Stimulated activated CD8-positive, alpha-beta memory T cell treated with anti-CD3 and anti-CD28 coated beads, Interleukin-4, amount 100 ng/mL, for 48 hours (primary cell): ENCODE data around the gene ESRRB.

Experiments used
- DNase-seq: peaks from one replicate; pipeline ENCODE4 v3.0.0-alpha.2; 2020

Gene ESRRB

GRCh38 chr14:76407449-76408150, 31.7 kb downstream of the ESRRB start:
- DNase-seq: no peak

DNA sequence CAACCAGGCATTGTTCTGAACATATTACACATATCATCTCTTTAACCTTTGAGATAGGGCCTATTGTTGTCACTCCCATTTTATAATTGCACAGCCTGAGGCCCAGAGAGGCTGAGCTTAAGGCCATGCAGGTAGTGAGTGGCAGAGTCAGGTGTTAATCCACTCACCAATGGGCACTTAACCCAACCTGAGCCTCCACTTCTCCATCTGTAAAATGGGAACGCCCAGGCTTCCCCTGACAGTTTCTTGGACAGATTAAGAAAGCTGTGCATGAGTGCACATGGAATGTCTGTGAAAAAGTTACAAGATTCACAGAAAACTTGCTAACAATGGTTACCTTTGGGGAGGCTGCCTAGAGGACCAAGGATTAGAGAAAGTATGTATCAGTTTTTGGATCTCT, 32.9 kb downstream of the ESRRB start:
- no peak for DNase-seq

DNA sequence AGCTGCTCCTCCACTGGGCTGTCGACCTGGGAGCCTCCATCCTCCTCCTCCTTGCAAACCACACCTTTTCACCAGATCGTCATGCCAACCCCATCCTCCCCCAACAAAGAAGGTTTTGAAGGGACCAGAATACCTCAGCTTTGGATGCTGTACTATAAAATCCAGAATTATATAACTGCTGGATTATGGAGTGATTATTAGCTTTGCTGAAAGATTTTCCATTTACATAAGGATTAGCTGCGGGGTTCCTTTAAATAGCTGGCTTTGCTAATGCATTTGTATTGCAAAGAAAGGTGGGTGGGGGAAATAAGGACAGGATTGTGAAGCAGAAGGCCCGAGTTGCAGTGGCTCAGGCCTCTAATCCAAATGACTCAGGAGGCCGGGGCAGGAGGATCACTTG, 36.6 kb downstream of the ESRRB start:
- DNase-seq: no peak

DNA sequence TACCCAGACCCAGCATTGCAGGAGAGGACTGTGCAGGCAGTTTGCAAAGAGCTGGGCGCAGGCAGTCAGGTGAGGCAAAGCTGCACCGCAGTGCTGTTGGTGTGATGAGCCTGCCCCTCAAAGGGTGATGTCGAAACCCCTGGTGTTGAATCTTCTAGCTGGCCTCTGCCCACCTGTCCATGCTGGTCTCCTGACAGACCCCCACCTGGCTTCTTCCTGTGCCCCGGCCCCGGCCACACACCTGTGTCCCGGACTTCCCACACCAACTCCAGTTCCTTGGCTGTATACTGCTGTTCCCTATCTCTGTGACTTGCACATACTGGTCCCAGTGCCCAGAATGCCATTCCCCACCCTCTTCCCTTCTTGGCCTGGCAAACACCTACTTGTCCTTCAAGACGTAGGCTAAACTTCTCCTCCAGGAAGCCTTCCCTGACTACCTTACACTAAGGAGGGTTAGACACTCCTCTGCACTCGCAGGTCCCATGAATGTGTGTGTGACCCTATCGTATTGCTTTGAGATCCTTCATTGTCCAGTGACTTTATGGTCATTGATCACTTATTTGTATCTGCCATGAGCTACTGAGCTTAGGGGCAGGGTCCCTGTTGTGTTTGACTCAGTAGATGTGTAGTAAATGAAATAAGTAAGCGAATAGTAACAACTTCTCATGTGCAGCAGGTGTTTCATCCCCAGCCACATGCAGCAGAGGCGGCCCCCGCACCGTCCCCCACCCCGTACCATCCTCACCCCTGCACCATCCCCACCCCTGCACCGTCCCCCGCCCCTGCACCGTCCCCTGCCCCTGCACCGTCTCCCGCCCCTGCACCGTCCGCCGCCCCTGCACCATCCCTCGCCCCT, 37.4 kb downstream of the ESRRB start:
- DNase-seq: no peak

GRCh38 chr14:76413962-76414600, 38.1 kb downstream of the ESRRB start:
- DNase-seq: no peak

DNA sequence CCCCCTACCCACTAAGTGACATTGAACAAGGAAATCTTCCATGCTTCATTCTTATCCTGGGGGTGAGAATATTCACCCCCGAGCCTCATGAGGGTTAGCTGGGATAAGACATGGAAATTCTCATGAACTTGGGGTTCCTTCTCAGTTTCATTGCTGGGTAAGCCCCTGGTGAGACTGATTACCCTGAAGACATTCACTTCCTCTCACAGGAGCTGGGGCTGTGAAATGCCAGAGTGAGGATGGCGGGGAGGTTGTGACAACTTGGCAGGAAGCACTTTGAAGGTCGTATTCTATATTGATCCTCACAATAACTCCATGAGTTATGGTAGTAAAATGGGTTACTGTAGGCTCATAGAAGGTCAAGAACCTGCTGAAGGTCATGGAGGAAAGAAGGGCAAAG, 43.5 kb downstream of the ESRRB start:
- DNase-seq: no peak

DNA sequence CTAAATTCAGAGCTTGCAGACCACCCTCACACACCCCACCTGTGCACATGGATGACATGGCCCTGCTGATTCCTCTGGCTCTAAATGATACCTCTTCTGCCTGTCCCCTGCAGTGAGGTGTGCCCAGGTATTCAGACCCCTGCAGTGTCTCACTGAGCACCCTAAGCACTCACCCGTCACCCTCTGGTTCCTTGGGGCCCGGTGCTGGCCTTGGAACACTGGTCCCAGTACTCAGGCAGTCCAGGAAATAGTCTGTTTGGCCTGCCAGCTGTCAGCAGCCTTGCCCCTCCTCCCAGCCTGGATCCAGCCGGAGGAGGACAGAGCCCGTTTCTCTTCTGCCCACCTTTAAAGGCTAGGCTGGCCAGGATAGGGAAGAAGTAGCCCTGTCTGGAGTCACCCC, 44.9 kb downstream of the ESRRB start:
- no peak for DNase-seq

DNA sequence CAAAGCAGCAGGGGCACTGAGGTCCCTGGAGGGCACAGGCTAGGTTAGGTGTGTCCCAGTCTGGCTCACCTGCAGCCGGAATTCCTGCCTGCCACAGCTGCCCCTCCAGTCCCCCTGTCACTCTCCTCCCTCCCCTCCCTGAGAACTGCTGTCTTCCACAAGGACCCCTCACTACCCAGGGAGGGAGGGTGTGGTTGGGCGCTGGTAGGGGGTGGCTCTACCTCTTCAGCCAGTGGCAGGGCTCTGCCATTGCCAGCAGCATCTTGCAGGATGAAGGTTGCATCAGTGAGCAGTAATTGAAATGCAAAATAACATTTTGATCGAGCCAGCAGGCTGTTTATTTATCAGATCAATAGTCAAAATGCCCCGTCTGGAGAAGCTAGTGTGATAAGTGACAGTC, 45.7 kb downstream of the ESRRB start:
- DNase-seq: no peak

DNA sequence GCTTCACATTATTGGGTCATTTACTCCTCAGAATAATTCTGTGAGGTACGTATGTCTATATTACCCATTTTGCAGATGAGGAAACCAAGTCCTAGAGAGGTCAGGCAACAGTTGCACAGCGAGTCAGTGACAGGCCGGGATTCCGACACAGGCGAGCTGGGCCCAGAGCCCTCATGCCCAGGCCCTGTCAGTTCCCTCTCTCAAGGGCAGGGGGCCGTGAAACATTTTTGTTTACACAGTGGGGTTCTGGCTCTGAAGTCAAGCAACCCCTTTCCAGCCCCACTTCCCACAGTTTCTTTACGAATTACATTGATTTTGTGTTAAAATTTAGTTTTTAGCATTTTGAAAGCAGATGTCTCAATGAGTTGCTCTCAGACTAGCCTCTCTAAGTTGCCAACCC, 46.7 kb downstream of the ESRRB start:
- no peak for DNase-seq

GRCh38 chr14:76423534-76423933, 47.6 kb downstream of the ESRRB start:
- no peak for DNase-seq

GRCh38 chr14:76424359-76424758, 48.4 kb downstream of the ESRRB start:
- no peak for DNase-seq

- no peak for DNase-seq
These were observed 50.3 kb downstream of the ESRRB start for GRCh38 chr14:76426161-76426696.

- DNase-seq: no peak
These were observed 52.7 kb downstream of the ESRRB start for GRCh38 chr14:76428611-76429010.

GRCh38 chr14:76430017-76430416, 54.1 kb downstream of the ESRRB start:
- no peak for DNase-seq

DNA sequence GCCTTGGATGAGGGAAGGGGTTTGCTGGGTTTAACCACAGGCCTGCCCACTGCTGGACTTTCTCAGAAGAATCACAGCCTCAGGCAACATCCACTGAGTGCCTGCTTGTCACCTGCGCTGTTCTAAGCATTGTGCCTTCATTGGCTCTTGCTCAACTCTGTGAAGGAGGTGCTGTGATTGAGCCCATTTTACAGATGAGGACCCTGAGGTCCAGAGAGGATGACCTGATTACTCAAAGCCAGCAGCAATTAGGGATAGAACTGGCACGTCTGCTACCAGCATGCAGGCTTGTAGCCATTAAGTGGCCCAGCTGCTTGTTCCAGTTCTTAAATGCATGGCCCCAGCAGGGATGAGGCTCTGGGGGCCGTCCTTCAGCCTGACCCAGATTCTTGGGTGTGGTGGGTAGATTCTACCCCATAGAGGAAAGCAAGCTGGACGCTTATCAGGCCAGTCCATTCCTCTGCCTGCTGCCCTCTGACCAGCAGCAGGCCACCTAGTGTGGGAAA, 54.6 kb downstream of the ESRRB start:
- no peak for DNase-seq

DNA sequence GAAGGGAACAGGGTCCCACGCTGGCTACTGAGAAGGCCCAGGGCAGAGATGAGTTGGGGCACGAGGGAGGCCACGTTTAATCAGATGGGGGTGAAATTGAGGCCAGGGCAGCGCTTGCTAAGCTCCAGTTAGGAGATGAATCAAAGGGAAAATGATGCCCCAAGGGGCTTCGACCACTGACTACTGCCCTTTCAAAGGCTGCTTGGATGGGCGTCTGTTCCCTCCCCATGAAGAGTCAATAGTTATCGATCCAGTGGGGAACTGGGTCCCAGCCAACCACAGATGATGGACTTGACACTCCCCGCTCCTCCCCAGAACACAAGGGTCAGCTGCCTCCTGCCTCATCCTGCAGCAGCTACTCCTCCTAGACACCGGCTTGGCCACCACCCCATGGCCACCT, 55.6 kb downstream of the ESRRB start:
- DNase-seq: no peak

GRCh38 chr14:76432827-76433752, 57.2 kb downstream of the ESRRB start:
- no peak for DNase-seq

DNA sequence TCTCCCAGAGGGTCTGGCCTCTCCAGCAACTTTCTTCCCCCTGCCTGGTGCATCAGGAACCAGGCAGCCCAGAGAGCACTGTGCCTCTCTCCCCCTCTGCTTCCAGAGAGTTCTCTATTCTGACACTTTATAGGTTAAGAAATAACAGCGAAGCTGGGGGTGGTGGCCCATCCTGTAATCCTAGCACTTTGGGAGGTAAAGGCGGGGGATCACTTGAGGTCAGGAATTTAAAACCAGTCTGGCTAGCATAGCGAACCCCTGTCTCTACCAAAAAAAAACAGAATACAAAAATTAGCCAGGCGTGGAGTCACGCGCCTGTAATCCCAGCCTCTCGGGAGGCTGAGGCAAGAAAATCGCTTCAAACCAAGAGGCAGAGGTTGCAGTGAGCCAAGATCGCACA, 58.3 kb downstream of the ESRRB start:
- no peak for DNase-seq

- no peak for DNase-seq
These were observed 63.4 kb downstream of the ESRRB start for GRCh38 chr14:76439237-76439775.

GRCh38 chr14:76446486-76446885, 70.5 kb downstream of the ESRRB start:
- DNase-seq: no peak

DNA sequence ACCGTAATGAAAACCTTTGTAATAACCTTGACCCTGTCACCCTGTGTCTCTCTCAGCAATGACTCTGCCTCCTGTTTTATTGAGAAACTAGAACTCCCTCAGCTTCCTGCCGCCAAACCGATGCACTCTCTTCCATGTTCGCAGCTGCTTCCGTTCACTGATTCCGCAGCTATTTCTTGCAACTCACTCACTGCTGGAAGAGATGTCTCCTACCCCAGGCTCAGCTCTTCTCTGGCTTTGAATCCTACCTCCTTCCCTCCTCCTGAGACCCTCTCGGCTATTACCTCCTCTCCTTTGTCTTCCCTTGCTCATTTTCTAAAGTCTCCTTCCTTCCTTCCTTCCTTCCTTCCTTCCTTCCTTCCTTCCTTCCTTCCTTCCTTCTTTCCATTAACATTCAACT, 71.0 kb downstream of the ESRRB start:
- DNase-seq: no peak

DNA sequence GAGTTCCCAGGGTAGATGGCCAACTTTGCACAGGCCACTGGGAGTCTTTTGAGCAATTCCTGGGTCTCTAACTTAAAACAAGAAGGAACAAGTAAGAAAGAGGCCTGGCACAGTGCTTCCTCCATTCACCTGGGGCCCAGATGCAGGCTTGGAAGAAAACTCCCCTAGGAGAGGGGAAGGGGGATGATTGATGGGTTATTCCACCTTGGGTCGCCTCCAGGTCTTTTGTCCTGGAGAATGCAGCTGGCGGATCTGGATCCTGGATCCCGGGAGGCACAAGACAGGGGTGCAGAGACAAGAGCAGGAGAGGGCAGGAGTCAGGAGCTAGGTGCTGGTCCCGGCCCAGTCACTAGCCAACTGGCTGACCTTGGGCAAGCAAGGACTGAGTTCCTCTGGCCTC, 74.5 kb downstream of the ESRRB start:
- no peak for DNase-seq
